Uterus (tissue), 4 donors: ENCODE measurements around the gene GBE1. TPM values are rescaled to one million over a fixed set of nuclear protein-coding genes. Genes with fewer than 3 reads are reported as not detected.

ENCODE experiments used
- DNase-seq, 2 donors: peaks; one replicate each; pipeline ENCODE4 v3.0.0-alpha.2; 2019 to 2020
- H3K27ac ChIP-seq, 2 donors: fragments of 200-600 bp; sonication (generic); 1 replicate in 1 of 2; 2 replicates in 1 of 2; pipeline ENCODE4 v1.5.1; 2016 to 2018
- H3K27me3 ChIP-seq, 2 donors: fragments of 200-600 bp; sonication (generic); one replicate each; pipeline ENCODE4 v1.5.1; 2018 to 2019; ENCODE audit warnings: control low read depth in 1 of 2
- H3K36me3 ChIP-seq, 2 donors: fragments of 200-600 bp; sonication (generic); one replicate each; pipeline ENCODE4 v1.5.1; 2019; ENCODE audit warnings: control low read depth in 1 of 2
- H3K4me1 ChIP-seq, 2 donors: fragments of 200-600 bp; sonication (generic); one replicate each; pipeline ENCODE4 v1.5.1; 2018 to 2019; ENCODE audit warnings: control low read depth in 1 of 2
- H3K4me3 ChIP-seq, 2 donors: fragments of 200-600 bp; sonication (generic); 1 replicate in 1 of 2; 2 replicates in 1 of 2; pipeline ENCODE4 v1.5.1; 2018 to 2019; ENCODE audit warnings: mild to moderate bottlenecking in 1 of 2
- H3K9me3 ChIP-seq, 2 donors: fragments of 200-600 bp; sonication (generic); one replicate each; pipeline ENCODE4 v1.5.1; 2019; ENCODE audit warnings: control low read depth in 1 of 2
- POLR2A ChIP-seq, 2 donors: fragments of 450-650 bp; IDR thresholded peaks; one replicate each; pipeline ENCODE4 v1.6.1; 2016; ENCODE audit warnings: antibody characterized with exemption in 2 of 2, mild to moderate bottlenecking in 1 of 2, moderate library complexity in 1 of 2
- intact Hi-C: fragments of 100-400 bp; cut with DNase I; formaldehyde crosslinking; loops from one replicate; pipeline ENCODE4 v1.15.1; 2023; ENCODE audit warnings: low total_unique reads
- total RNA-seq, 4 donors: library from RNA; depleted of rRNA in 3 of 4; stranded (reverse); fragments of >200 nt in 3 of 4; gene quantifications; one replicate each; pipeline versions ENCODE4 v1.1.0 to v1.2.4, GENCODE V29; 2014 to 2023
- TF ChIP-seq, protein P1 (sequence below), 4 experiments: fragments of 200-600 bp in 2 of 4; fragments of 450-650 bp in 2 of 4; sonication (generic) in 2 of 4; IDR thresholded peaks; one replicate each; pipeline ENCODE4 v1.5.1; 2016 to 2019; ENCODE audit warnings: antibody characterized with exemption in 4 of 4, mild to moderate bottlenecking in 2 of 4, moderate library complexity in 1 of 4
- donor health status: DM: yes; HTN: yes; CAD: no.

GBE1 gene
- total RNA-seq, 4 donors from 2014 or later = 9.2 to 33.8 (median 24.9) TPM

GRCh38 chr3:81554801-81555200 lies 206.6 kb downstream of the GBE1 start:
- no peaks in the 10 kb centered on the region for H3K4me1 ChIP-seq
- no peaks in the 10 kb centered on the region for H3K9me3 ChIP-seq
- no peaks in the 10 kb centered on the region for H3K27me3 ChIP-seq
- intact Hi-C loops = no loop called here
- H3K27ac ChIP-seq = no peak overlapping the region
- H3K36me3 ChIP-seq = no peaks in the 10 kb centered on the region
- DNase-seq = no peak
- no peak for TF ChIP-seq POLR2A (IDR thresholded peaks at IDR 0.05)
- H3K4me3 ChIP-seq = no peak overlapping the region

GRCh38 chr3:81554388-81554787 lies 207.1 kb downstream of the GBE1 start:
- H3K27ac ChIP-seq = no peak overlapping the region
- H3K36me3 ChIP-seq = no peaks in the 10 kb centered on the region
- no peaks in the 10 kb centered on the region for H3K27me3 ChIP-seq
- no peaks in the 10 kb centered on the region for H3K9me3 ChIP-seq
- intact Hi-C loops = no loop called here
- H3K4me1 ChIP-seq = no peaks in the 10 kb centered on the region
- TF ChIP-seq POLR2A (IDR thresholded peaks at IDR 0.05) = no peak
- H3K4me3 ChIP-seq = no peak overlapping the region
- DNase-seq = no peak

DNA sequence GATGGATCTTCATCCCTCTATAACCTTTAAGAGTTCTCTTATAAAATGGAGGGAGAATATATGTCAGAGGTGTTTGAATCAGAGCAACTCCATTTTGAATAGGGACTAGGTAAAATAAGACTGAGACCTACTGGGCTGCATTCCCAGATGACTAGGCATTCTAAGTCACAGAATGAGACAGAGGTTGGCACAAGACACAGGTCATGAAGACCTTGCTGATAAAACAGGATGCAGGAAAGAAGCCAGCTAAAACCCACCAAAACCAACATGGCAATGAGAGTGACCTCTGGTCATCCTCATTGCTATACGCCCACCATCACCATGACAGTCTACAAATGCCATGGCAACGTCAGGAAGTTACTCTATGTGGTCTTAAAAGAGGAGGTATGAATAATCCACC lies 211.0 kb downstream of the GBE1 start:
- no peaks in the 10 kb centered on the region for H3K4me1 ChIP-seq
- TF ChIP-seq, protein P1, sequence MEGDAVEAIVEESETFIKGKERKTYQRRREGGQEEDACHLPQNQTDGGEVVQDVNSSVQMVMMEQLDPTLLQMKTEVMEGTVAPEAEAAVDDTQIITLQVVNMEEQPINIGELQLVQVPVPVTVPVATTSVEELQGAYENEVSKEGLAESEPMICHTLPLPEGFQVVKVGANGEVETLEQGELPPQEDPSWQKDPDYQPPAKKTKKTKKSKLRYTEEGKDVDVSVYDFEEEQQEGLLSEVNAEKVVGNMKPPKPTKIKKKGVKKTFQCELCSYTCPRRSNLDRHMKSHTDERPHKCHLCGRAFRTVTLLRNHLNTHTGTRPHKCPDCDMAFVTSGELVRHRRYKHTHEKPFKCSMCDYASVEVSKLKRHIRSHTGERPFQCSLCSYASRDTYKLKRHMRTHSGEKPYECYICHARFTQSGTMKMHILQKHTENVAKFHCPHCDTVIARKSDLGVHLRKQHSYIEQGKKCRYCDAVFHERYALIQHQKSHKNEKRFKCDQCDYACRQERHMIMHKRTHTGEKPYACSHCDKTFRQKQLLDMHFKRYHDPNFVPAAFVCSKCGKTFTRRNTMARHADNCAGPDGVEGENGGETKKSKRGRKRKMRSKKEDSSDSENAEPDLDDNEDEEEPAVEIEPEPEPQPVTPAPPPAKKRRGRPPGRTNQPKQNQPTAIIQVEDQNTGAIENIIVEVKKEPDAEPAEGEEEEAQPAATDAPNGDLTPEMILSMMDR (IDR thresholded peaks at IDR 0.05) = no peak
- TF ChIP-seq POLR2A (IDR thresholded peaks at IDR 0.05) = no peak
- no peak overlapping the region for H3K27ac ChIP-seq
- H3K27me3 ChIP-seq = no peaks in the 10 kb centered on the region
- intact Hi-C loops = no loop called here
- no peak for DNase-seq
- H3K9me3 ChIP-seq = no peaks in the 10 kb centered on the region
- no peak overlapping the region for H3K4me3 ChIP-seq
- H3K36me3 ChIP-seq = no peaks in the 10 kb centered on the region

- TF ChIP-seq POLR2A (IDR thresholded peaks at IDR 0.05) = no peak
- TF ChIP-seq, protein P1 (IDR thresholded peaks at IDR 0.05) = no peak
- Histone ChIP-seq H3K4me3 (no peak overlapping the region), H3K4me1 (no peaks in the 10 kb centered on the region), H3K36me3 (no peaks in the 10 kb centered on the region), H3K9me3 (no peaks in the 10 kb centered on the region), H3K27me3 (no peaks in the 10 kb centered on the region), H3K27ac (no peak overlapping the region)
- intact Hi-C loops = no loop called here
- DNase-seq = no peak
Observed at GRCh38 chr3:81549831-81550230, 211.6 kb downstream of the GBE1 start.

DNA sequence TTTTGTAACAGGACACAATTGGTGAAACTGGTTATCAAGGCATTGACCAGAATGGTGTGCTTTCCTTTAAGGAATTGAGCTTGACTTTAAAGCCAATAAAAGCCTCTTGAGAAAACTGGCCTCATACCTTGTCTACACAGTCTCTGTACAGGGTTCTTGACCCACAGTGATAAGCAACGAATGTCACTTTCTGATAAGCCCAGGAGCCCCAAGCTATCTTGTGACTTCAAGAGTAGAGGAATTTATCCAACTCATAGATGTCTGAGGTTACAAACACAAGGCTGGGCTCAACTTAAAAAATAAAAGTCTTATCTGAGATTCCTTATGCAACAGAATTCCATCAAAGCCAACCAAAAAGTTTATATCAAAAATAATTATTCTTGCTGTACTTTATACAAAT lies 212.1 kb downstream of the GBE1 start:
- TF ChIP-seq POLR2A (IDR thresholded peaks at IDR 0.05) = no peak
- TF ChIP-seq, protein P1 (IDR thresholded peaks at IDR 0.05) = no peak
- Histone ChIP-seq H3K27me3 (no peaks in the 10 kb centered on the region), H3K9me3 (no peaks in the 10 kb centered on the region), H3K4me1 (no peaks in the 10 kb centered on the region), H3K27ac (no peak overlapping the region), H3K36me3 (no peaks in the 10 kb centered on the region), H3K4me3 (no peak overlapping the region)
- intact Hi-C loops = no loop called here
- no peak for DNase-seq

- no peak overlapping the region for H3K27ac ChIP-seq
- intact Hi-C loops = no loop called here
- no peaks in the 10 kb centered on the region for H3K9me3 ChIP-seq
- H3K36me3 ChIP-seq = peaks cover 0 to 4% of the 10 kb centered on the region in 2 donors
- H3K27me3 ChIP-seq = no peaks in the 10 kb centered on the region
- TF ChIP-seq POLR2A (IDR thresholded peaks at IDR 0.05) = no peak
- H3K4me3 ChIP-seq = no peak overlapping the region
- H3K4me1 ChIP-seq = no peaks in the 10 kb centered on the region
- no peak for DNase-seq
Observed at GRCh38 chr3:81545572-81545971, 215.9 kb downstream of the GBE1 start.

GRCh38 chr3:81544385-81544784 lies 217.1 kb downstream of the GBE1 start:
- H3K4me1 ChIP-seq = no peaks in the 10 kb centered on the region
- no peak for DNase-seq
- no peaks in the 10 kb centered on the region for H3K9me3 ChIP-seq
- no peak for TF ChIP-seq POLR2A (IDR thresholded peaks at IDR 0.05)
- TF ChIP-seq, protein P1 (IDR thresholded peaks at IDR 0.05) = no peak
- H3K27me3 ChIP-seq = no peaks in the 10 kb centered on the region
- H3K36me3 ChIP-seq = peaks cover 0 to 4% of the 10 kb centered on the region in 2 donors
- H3K27ac ChIP-seq = no peak overlapping the region
- H3K4me3 ChIP-seq = no peak overlapping the region
- intact Hi-C loops = no loop called here
